DOHH2 (cell line): Measurements from ENCODE around the gene MOB1B.

Source experiments
- EZH2phosphoT487 ChIP-seq: fragments of 200-600 bp; sonication (generic); IDR thresholded peaks from 2 replicates; pipeline ENCODE4 v1.6.1; 2017; ENCODE audit warnings: borderline replicate concordance, mild to moderate bottlenecking, antibody characterized with exemption, low read length, moderate library complexity, mixed read lengths
- TF ChIP-seq, protein P1 (sequence below): fragments of 200-600 bp; sonication (generic); IDR thresholded peaks from one replicate; pipeline ENCODE4 v1.5.1; 2014; ENCODE audit warnings: antibody characterized with exemption, mild to moderate bottlenecking, low read depth, low read length; ENCODE audit not compliant: poor library complexity, severe bottlenecking

DNA sequence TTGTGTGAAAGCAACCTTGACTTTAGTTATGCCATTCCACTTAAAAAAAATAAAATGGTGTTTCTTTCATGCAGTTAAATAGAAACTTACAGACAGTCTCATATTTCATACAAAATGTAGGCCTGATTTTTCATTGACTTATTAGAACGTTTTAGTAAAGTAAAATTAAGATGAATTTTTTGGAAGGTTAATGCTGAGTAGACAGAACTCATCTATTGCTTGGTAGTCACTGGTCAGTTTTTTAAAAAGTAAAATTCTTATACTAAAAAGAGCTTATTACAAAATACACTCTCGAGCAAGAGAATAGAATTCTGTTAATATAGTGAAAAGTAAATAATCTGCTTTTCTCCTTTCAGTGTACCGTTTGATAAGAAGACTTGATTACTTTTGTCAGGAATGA is 21.4 kb upstream of the MOB1B start:
- TF ChIP-seq, protein P1, sequence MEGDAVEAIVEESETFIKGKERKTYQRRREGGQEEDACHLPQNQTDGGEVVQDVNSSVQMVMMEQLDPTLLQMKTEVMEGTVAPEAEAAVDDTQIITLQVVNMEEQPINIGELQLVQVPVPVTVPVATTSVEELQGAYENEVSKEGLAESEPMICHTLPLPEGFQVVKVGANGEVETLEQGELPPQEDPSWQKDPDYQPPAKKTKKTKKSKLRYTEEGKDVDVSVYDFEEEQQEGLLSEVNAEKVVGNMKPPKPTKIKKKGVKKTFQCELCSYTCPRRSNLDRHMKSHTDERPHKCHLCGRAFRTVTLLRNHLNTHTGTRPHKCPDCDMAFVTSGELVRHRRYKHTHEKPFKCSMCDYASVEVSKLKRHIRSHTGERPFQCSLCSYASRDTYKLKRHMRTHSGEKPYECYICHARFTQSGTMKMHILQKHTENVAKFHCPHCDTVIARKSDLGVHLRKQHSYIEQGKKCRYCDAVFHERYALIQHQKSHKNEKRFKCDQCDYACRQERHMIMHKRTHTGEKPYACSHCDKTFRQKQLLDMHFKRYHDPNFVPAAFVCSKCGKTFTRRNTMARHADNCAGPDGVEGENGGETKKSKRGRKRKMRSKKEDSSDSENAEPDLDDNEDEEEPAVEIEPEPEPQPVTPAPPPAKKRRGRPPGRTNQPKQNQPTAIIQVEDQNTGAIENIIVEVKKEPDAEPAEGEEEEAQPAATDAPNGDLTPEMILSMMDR = no peak
- no peak for TF ChIP-seq EZH2phosphoT487
